ENCODE results near the gene TMEM132D. TPM values are rescaled to one million over a fixed set of nuclear protein-coding genes. Genes with fewer than 3 reads are reported as not detected.
"Not testable (repeated sequence)": the region's sequence is repeated elsewhere in the genome, so short reads cannot be mapped to it uniquely, and the experiment has no call there.

TMEM132D gene
- total and polyA plus RNA-seq, 2 experiments from 2014 or later = 2.0 to 2.4 TPM

GRCh38 chr12:129550353-129550752, 353.5 kb downstream of the TMEM132D start:
- H3K4me1 ChIP-seq (ENCODE audit: insufficient read depth) = no peaks in the 10 kb centered on the region
- no peak overlapping the region for H2AFZ ChIP-seq
- no peaks in the 10 kb centered on the region for H4K20me1 ChIP-seq (ENCODE audit: insufficient read depth, poor library complexity, severe bottlenecking)
- 66% methylated on average over 3 of the region's 3 CpGs for WGBS (ENCODE audit: low lambda C conversion rate, missing lambda C conversion rate)
- no peaks in the 10 kb centered on the region for H3K27me3 ChIP-seq
- no peaks in the 10 kb centered on the region for H3K9me2 ChIP-seq (replicated peaks; ENCODE audit: insufficient read depth)
- no peak overlapping the region for H3K4me2 ChIP-seq
- no peaks in the 10 kb centered on the region for H3K36me3 ChIP-seq (replicated peaks; ENCODE audit: insufficient read depth, low read depth)
- H3K27ac ChIP-seq = no peak overlapping the region
- H3K4me3 ChIP-seq = no peak overlapping the region
- no peaks in the 10 kb centered on the region for H3K9me3 ChIP-seq (ENCODE audit: low read depth)
- no peak for DNase-seq (ENCODE audit: low spot score)
- H3K79me2 ChIP-seq = no peaks in the 10 kb centered on the region
- TF ChIP-seq EZH2 (IDR thresholded peaks at IDR 0.05; ENCODE audit: borderline replicate concordance) (no peak), CTCF (IDR thresholded peaks at IDR 0.05; ENCODE audit: poor library complexity) (no peak), EZH2phosphoT487 (IDR thresholded peaks at IDR 0.05; ENCODE audit: low read depth, severe bottlenecking, unreplicated experiment) (no peak)

GRCh38 chr12:129549656-129550055, 354.2 kb downstream of the TMEM132D start:
- H3K9me3 ChIP-seq (ENCODE audit: low read depth) = no peaks in the 10 kb centered on the region
- no peaks in the 10 kb centered on the region for H3K36me3 ChIP-seq (replicated peaks; ENCODE audit: insufficient read depth, low read depth)
- no peaks in the 10 kb centered on the region for H4K20me1 ChIP-seq (ENCODE audit: insufficient read depth, poor library complexity, severe bottlenecking)
- H3K79me2 ChIP-seq = no peaks in the 10 kb centered on the region
- no peaks in the 10 kb centered on the region for H3K4me1 ChIP-seq (ENCODE audit: insufficient read depth)
- no peak for TF ChIP-seq EZH2 (IDR thresholded peaks at IDR 0.05; ENCODE audit: borderline replicate concordance)
- no peak for TF ChIP-seq CTCF (IDR thresholded peaks at IDR 0.05; ENCODE audit: poor library complexity)
- TF ChIP-seq EZH2phosphoT487 (IDR thresholded peaks at IDR 0.05; ENCODE audit: low read depth, severe bottlenecking, unreplicated experiment) = no peak
- H3K27me3 ChIP-seq = no peaks in the 10 kb centered on the region
- H3K27ac ChIP-seq = peak overlapping the region; percentile 11
- no peak for DNase-seq (ENCODE audit: low spot score)
- no peak overlapping the region for H2AFZ ChIP-seq
- H3K9me2 ChIP-seq (replicated peaks; ENCODE audit: insufficient read depth) = no peaks in the 10 kb centered on the region
- H3K4me2 ChIP-seq = no peak overlapping the region
- H3K4me3 ChIP-seq = no peak overlapping the region
- 75% methylated on average over 5 of the region's 5 CpGs for WGBS (ENCODE audit: low lambda C conversion rate, missing lambda C conversion rate)

GRCh38 chr12:129549020-129549419, 354.8 kb downstream of the TMEM132D start:
- H3K4me1 ChIP-seq (ENCODE audit: insufficient read depth); H3K4me2 ChIP-seq; H4K20me1 ChIP-seq (ENCODE audit: insufficient read depth, poor library complexity, severe bottlenecking); H3K4me3 ChIP-seq; H3K79me2 ChIP-seq; H3K9me3 ChIP-seq (ENCODE audit: low read depth); H2AFZ ChIP-seq; H3K27me3 ChIP-seq; H3K36me3 ChIP-seq (replicated peaks; ENCODE audit: insufficient read depth, low read depth); H3K27ac ChIP-seq; H3K9me2 ChIP-seq (replicated peaks; ENCODE audit: insufficient read depth); DNase-seq (ENCODE audit: low spot score): not testable (repeated sequence)
- WGBS (ENCODE audit: low lambda C conversion rate, missing lambda C conversion rate) = 78% methylated on average over 2 of the region's 2 CpGs

- TF ChIP-seq EZH2 (IDR thresholded peaks at IDR 0.05; ENCODE audit: borderline replicate concordance) (no peak), CTCF (IDR thresholded peaks at IDR 0.05; ENCODE audit: poor library complexity) (no peak)
Observed at GRCh38 chr12:129544716-129545115, 359.1 kb downstream of the TMEM132D start.

More at GRCh38 chr12:129544716-129545115, 359.1 kb downstream of the TMEM132D start:
- H3K4me2 ChIP-seq = no peak overlapping the region
- no peaks in the 10 kb centered on the region for H3K36me3 ChIP-seq (replicated peaks; ENCODE audit: insufficient read depth, low read depth)
- H4K20me1 ChIP-seq (ENCODE audit: insufficient read depth, poor library complexity, severe bottlenecking) = no peaks in the 10 kb centered on the region
- H3K4me3 ChIP-seq = no peak overlapping the region
- no peaks in the 10 kb centered on the region for H3K79me2 ChIP-seq
- no peaks in the 10 kb centered on the region for H3K27me3 ChIP-seq
- no peak overlapping the region for H3K27ac ChIP-seq
- 85% methylated on average over 6 of the region's 6 CpGs for WGBS (ENCODE audit: low lambda C conversion rate, missing lambda C conversion rate)
- H3K9me3 ChIP-seq (ENCODE audit: low read depth) = no peaks in the 10 kb centered on the region
- H2AFZ ChIP-seq = no peak overlapping the region
- H3K9me2 ChIP-seq (replicated peaks; ENCODE audit: insufficient read depth) = no peaks in the 10 kb centered on the region
- no peak for DNase-seq (ENCODE audit: low spot score)
- no peaks in the 10 kb centered on the region for H3K4me1 ChIP-seq (ENCODE audit: insufficient read depth)
